Fibroblast of gingiva (primary cell): ENCODE measurements around the gene UCK2.

Source experiments
- DNase-seq: peaks from one replicate; pipeline ENCODE4 v3.0.0-alpha.2; 2011; ENCODE audit warnings: low read depth

Gene UCK2

DNA sequence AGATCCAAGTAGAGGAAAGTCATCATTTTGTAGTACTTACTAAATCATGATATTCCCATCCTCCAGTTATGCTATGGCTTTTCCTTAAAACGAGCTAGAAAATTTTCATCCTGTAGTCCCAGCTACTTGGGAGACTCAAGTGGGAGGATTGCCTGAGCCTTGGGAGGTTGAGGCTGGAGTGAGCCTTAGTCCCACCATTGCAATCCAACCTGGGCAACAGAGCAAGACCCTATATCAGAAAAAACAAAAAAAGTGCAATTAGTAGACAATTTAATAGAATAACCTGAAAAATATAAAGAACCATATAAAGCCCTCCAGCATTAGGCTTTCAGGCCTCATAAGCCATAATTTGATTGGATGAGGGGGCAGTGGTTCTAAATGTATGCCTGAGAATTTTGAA is 6.8 kb downstream of the UCK2 start:
- no peak for DNase-seq

DNA sequence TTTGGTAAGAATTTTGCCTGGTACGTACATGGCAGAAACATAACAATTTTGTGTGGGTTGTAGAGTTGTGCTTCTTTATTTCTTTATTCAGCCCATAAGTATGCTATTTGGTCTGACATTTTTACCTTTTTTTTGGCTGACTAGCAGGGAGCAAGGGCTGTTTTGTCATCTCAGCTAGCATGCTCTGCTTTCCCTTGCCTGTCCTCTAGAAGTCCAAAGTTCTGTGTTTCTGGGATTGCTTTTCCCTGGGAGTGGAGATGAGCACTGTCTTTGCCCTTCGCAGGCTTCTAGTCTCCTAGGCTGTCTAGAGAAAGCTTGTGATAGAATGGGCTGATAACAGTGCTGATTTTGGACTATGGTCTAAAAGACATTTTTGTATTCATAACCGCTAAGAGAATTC is 7.5 kb downstream of the UCK2 start:
- DNase-seq = no peak

- DNase-seq = no peak
Measured at GRCh38 chr1:165836664-165837482, 9.5 kb downstream of the UCK2 start.

DNA sequence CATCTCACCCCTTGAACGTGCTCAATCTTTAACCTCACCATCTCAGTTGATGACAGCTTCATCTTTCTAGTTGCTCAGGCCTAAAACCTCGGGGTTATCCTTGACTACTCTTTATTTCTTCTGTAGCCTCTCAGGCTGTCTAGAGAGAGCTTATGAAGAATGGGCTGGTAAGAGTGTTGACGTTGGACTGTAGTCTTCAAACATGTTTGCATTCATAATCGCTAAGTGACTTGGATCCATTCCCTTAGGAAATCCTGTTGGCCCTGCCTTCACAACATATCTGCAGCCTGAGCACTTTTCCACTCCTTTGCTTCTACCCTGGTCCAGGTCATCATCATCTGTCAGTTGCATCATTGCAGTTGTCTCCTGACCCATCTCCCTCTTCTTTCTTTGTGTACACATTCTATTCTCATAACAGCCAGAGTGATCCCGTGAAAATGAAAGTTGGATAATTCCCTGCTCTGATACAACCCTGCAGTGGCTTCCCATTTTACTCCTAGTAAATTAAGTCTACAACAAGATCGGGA is 10.5 kb downstream of the UCK2 start:
- DNase-seq = no peak

DNA sequence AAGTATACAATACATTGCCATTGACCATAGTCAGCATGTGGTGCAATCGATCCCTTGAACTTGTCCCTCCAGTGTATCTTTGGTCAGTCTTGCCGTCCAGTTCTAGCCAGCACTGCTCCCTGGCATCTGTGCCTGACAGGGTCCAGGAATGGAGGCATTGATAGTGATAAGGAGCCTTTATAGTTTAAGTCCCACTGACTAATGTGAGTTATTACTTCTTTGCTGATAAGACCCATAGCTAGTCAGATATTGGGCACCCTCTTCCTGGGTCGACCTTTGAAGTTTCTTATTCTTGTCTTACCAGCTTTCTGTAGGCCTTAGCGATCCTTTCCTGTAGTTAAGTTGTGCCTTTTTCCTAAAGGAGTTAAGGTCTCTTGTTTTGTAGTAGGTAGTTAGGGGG is 13.0 kb downstream of the UCK2 start:
- peak; percentile 6 for DNase-seq

DNA sequence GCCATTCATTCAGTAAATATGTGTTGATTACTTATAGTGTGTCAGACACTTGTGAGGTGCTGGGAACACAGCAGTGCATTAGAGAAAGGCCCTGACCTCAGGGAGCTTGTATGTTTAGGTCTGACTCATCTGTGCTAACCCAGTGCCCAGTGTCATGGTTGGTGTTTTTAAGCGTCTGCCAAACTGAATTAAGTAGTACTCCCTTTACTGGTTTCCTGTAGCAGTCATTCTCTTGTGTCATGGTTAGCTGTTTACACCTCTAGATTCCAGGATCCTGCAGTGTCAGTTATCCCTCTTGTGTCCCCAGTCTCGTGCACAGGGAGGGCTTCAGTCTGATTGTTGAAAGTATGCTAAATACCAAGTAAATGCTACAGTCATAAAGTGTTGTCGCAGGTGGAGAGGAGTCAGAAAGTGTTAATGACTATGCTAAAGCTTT is 14.2 kb downstream of the UCK2 start:
- peak; percentile 21 for DNase-seq

DNA sequence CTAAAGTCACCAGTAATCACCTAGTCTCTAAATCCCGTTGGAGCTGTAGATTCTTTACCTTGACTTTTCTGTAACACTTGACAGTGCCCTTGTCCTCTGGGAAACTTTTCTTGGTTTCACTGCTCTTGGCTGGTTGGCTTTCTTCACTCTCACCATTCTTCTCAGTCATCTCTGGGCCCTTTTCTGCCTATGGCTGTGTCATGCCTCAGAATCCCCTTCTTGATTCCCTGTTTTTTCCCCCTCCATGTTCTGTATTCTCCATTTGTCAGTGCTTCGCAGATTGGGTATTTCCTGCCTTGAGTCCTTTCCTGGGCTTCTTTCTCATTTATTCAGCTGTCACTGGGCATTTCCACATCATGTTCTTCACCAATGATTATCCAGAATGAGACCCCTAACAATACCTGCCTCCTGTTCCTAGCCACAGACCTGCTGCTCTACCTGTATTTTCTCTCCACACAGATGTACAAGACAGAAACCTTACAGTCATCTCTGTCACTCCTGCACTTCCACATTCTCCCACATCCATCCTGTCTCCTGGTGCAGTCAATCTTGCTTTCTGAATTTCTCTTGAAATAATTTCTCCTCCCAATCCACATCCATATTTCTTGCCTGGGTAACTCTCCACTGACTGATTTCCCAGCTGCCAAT is 14.7 kb downstream of the UCK2 start:
- DNase-seq = no peak

DNA sequence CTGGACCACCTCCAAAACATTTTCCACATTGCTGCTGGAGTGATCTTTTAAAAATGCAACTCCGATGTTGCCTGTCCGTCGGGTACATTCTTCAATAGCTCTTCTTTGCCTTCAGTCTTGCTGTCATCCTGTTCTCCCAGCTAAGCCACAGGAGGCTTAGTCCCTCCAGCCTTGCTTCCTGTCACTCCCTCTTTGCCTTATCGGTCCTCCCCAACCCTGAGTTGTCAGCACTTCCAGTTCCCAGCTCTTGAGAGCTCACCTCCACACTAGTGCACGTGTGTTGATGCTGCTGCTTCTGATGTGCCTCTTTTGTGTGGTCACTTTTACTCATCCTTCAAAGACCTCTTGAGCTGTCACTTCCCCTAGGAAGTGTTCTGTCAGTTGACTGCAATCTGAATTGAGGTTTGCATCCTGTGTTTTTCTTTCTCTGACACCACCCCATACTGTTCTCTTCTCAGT is 15.3 kb downstream of the UCK2 start:
- DNase-seq = peak; percentile 60

GRCh38 chr1:165843304-165843703 is 15.9 kb downstream of the UCK2 start:
- DNase-seq = no peak

- DNase-seq = no peak
Measured at GRCh38 chr1:165844114-165844798, 16.8 kb downstream of the UCK2 start.

DNA sequence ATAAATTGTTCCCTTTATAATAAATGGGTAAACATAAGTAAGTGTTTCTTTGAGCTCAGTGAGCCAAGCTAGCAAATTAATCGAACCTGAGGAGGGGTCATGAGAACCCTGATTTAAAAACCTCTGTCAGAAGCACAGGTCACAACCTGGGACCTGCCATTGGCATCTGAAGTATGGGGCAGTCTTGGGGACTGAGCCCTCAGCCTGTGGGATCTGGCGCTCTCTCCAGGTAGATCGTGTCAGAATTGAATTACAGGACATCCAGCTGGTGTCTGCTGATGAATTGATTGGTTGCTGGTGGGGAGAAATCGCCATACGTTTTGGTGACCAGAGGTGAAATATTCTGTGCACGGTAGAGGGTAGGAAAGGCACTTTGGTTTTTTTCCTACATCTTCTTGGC is 17.5 kb downstream of the UCK2 start:
- DNase-seq = no peak

DNA sequence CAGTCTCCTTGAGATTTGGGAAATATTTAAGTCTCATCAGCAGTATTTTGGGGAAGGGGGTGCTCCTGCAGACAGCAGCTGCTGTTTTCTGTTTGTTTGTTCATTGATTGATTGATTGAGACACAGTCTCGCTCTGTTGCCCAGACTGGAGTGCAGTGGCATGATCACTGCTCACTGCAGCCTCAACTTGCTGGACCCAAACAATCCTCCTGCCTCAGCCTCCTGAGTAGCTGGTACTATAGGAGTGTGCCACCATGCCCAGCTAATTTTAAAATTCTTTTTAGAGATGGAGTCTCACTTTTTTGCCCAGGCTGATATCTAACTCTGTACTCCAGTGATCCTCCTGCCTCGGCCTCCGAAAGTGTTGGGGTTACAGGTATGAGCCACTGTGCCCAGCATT is 18.2 kb downstream of the UCK2 start:
- no peak for DNase-seq

DNA sequence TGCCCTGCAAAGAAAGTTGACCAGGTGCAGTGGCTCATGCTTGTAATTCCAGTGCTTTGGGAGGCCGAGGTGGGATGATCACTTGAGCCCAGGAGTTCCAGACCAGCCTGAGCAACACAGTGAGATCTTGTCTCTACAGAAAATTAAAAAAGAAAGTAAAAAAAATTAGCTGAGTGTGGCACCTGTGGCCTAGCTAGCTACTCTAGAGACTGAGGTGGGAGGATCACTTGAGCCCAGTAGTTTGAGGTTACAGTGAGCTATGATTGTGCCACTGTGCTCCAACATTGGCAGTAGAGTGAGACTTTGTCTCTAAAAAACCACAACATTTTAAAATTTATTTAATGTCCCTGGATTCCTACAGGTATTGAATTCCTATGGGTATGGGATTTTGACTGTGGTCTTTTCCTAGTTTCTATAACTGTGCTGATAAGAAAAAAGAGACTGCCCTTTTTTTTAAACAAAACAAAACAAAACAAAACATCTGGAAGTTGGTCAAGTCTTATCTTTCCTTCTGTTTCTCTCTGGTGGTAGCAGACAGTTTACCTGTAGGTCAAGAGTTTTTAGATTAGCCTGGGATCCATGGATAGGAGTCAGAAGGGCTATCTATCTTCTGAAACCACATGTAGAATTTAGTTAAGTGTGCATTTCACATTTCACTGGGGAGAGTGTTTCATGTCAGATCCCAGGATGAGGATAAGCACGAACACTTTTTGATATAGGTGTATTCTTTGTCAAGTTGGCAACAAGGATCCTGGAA is 18.8 kb downstream of the UCK2 start:
- DNase-seq = no peak

GRCh38 chr1:165847486-165847885 is 20.1 kb downstream of the UCK2 start:
- no peak for DNase-seq

DNA sequence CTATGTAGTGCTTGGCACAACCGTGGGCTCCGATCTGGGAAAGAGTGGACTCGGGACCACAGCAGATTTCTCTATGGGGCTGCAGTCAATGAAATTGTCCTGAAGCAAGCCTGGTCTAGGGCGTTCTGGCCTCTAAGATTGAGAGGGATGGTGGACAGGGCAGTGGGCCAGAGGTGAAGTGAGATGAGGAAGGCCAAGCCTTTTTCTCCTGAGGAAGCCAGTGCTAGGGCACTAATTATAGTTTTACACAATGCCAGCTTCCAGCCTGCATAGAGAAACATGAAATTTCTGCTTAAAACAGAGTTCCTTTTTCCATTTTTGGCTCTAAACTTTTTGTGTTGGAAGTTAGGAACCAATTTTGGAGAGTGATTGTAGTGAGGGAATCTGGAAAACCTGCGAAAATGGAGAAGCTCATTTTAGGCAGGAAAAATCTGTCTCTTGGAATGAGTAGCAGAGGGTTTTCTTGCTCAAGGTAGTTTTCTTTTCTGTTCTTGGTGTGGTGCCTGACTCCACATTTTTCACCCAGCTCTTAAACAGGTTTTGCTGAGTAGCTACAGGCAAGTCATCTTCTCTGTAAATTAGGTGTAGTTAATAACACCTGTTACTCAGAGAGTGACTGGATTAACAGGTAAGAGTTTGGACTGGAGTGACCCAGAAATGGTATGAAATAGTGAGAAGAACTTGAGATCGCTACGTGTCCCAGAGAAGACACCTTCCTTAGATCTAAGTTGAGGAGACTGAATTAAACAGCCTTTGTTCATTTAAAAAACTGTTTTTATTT is 22.1 kb downstream of the UCK2 start:
- DNase-seq = no peak

DNA sequence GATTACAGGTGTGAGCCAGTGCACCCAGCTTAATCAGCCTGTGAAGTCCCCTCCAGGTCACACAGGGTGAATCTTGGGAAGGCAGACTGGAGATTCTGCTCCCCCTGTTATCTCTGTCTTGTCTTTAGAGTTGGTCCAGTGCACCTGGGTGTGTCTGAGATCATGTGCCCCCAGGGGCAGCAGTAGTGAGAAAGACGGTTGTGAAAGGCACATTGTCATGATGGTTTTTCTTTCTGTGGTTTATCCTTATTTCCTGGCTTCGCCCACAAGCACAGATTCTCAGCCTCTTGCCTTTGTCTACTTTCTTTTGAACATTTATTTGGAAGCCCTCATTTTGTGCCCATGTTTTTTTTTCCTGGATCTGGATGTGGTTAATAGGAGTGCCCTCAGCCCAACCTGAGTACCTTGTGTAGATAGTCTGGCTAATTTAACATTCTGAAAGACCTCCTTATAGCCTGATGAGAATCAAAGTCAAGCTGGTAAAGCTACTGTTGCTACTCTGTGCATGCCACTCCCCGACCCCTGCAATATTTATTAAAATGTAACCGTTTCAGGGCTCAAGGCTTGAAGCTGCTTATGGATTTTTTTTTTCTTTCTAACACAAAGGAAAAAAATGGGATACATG is 23.7 kb downstream of the UCK2 start:
- peak; percentile 12 for DNase-seq

DNA sequence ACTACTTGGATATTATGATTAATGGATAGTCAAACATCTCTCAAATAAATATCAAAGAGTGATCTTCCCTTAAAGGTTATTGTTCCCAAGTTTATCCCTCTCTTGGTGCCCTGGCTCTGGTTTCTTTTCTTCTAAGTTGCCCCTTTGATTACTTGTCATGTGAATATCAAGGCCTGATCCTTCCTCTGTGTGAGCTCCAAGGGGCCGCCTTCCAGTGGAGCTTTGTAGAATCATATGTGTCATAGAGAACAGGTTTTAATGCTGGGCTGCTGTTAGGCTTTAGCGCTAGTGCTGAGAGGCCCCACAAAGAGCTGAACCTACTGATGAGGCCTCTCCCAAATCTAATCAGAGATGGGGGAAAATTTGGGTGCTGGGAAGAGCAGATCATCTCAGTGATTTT is 25.5 kb downstream of the UCK2 start:
- no peak for DNase-seq

DNA sequence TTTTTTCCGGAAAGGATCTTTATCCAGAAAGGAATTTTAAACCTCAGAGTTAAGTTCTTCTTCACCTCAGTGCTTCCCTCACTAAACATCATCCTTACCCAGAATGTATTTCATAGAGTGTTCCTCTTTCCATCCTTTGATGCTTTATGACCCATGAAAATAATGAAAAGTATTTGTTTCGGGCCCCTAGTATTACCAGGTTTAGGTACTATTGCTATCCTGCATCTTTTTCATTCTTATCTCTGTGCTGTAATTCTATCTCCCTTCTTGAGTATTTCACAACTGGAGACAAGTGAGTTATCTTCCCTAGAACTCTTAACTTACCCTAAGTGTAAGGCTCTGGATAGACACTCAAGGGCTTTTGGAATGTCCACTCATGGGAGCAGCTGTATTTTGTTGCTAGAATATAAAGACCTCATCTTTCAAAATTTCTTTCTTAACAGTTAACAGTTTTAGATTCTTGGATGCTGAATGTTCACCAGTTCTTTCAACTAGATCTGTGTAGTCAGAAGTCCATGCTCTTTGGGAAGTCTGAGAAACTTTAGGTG is 26.2 kb downstream of the UCK2 start:
- no peak for DNase-seq

GRCh38 chr1:165854101-165854845 is 26.9 kb downstream of the UCK2 start:
- peak; percentile 93 for DNase-seq
